ENCODE measurements around the gene GORASP1. TPM values are rescaled to one million over a fixed set of nuclear protein-coding genes. Genes with fewer than 3 reads are reported as not detected.

Gene GORASP1
- total RNA-seq, 1 donor from 2014 or later, result 45.6 TPM

- Histone ChIP-seq H3K9me3 (ENCODE audit: insufficient read depth, low read depth, low read length) (no peaks in the 10 kb centered on the region), H3K4me3 (ENCODE audit: insufficient read depth, low read depth, low read length) (no peak overlapping the region), H3K79me2 (ENCODE audit: insufficient read depth, low read length) (no peaks in the 10 kb centered on the region), H3K27ac (ENCODE audit: low read depth, low read length) (no peak overlapping the region), H2AFZ (ENCODE audit: low read depth, low read length) (no peak overlapping the region), H3K4me2 (ENCODE audit: low read length) (no peak overlapping the region), H4K20me1 (ENCODE audit: insufficient read depth, low read length) (no peaks in the 10 kb centered on the region), H3K4me1 (ENCODE audit: insufficient read depth, low read length) (peaks cover under 1% of the 10 kb centered on the region), H3K36me3 (ENCODE audit: insufficient read depth, low read length) (no peaks in the 10 kb centered on the region), H3K9ac (ENCODE audit: low read length) (no peak overlapping the region), H3K27me3 (ENCODE audit: insufficient read depth, low read length) (no peaks in the 10 kb centered on the region)
- peaks cover 1% of the 10 kb centered on the region for H3K9me3 Mint-ChIP-seq (ENCODE audit: unreplicated experiment)
- TF ChIP-seq EZH2 (IDR thresholded peaks at IDR 0.05; ENCODE audit: insufficient read depth, low read length), result no peak
- TF ChIP-seq CTCF (IDR thresholded peaks at IDR 0.05; ENCODE audit: insufficient read depth, low read depth, low read length), result no peak
- H3K27me3 Mint-ChIP-seq (ENCODE audit: low read depth, unreplicated experiment), result peaks cover 12% of the 10 kb centered on the region
- H3K4me1 Mint-ChIP-seq (ENCODE audit: low read depth, unreplicated experiment), result no peaks in the 10 kb centered on the region
- FAIRE-seq (no peak), DNase-seq (ENCODE audit: low read depth) (no peak)
- H3K27ac Mint-ChIP-seq (ENCODE audit: unreplicated experiment), result no peak overlapping the region
- peaks cover 7% of the 10 kb centered on the region for H3K36me3 Mint-ChIP-seq (ENCODE audit: low read depth, unreplicated experiment)
- H3K4me3 Mint-ChIP-seq (ENCODE audit: unreplicated experiment), result no peak overlapping the region
Measured at GRCh38 chr3:39113291-39113690, 5.9 kb upstream of the GORASP1 start.

- H3K9me3 Mint-ChIP-seq (ENCODE audit: unreplicated experiment), result peaks cover 1% of the 10 kb centered on the region
- H3K4me1 Mint-ChIP-seq (ENCODE audit: low read depth, unreplicated experiment), result no peaks in the 10 kb centered on the region
- Histone ChIP-seq H3K4me2 (ENCODE audit: low read length) (no peak overlapping the region), H3K79me2 (ENCODE audit: insufficient read depth, low read length) (no peaks in the 10 kb centered on the region), H3K36me3 (ENCODE audit: insufficient read depth, low read length) (no peaks in the 10 kb centered on the region), H3K9ac (ENCODE audit: low read length) (no peak overlapping the region), H3K27me3 (ENCODE audit: insufficient read depth, low read length) (no peaks in the 10 kb centered on the region), H3K9me3 (ENCODE audit: insufficient read depth, low read depth, low read length) (no peaks in the 10 kb centered on the region), H3K27ac (ENCODE audit: low read depth, low read length) (no peak overlapping the region), H3K4me1 (ENCODE audit: insufficient read depth, low read length) (peaks cover 6% of the 10 kb centered on the region), H3K4me3 (ENCODE audit: insufficient read depth, low read depth, low read length) (no peak overlapping the region), H4K20me1 (ENCODE audit: insufficient read depth, low read length) (no peaks in the 10 kb centered on the region), H2AFZ (ENCODE audit: low read depth, low read length) (no peak overlapping the region)
- H3K27ac Mint-ChIP-seq (ENCODE audit: unreplicated experiment), result no peak overlapping the region
- H3K36me3 Mint-ChIP-seq (ENCODE audit: low read depth, unreplicated experiment), result peaks cover 7% of the 10 kb centered on the region
- DNase-seq (ENCODE audit: low read depth) (no peak), FAIRE-seq (no peak)
- H3K4me3 Mint-ChIP-seq (ENCODE audit: unreplicated experiment), result no peak overlapping the region
- TF ChIP-seq EZH2 (IDR thresholded peaks at IDR 0.05; ENCODE audit: insufficient read depth, low read length), result no peak
- no peak for TF ChIP-seq CTCF (IDR thresholded peaks at IDR 0.05; ENCODE audit: insufficient read depth, low read depth, low read length)
- H3K27me3 Mint-ChIP-seq (ENCODE audit: low read depth, unreplicated experiment), result peaks cover 10% of the 10 kb centered on the region
Measured at GRCh38 chr3:39112535-39112934, 5.1 kb upstream of the GORASP1 start.

- no peaks in the 10 kb centered on the region for H3K27me3 ChIP-seq (ENCODE audit: insufficient read depth, low read length)
- Mint-ChIP-seq H3K4me3 (ENCODE audit: unreplicated experiment) (no peak overlapping the region), H3K9me3 (ENCODE audit: unreplicated experiment) (peaks cover 1% of the 10 kb centered on the region), H3K27ac (ENCODE audit: unreplicated experiment) (no peak overlapping the region), H3K36me3 (ENCODE audit: low read depth, unreplicated experiment) (peaks cover 7% of the 10 kb centered on the region), H3K4me1 (ENCODE audit: low read depth, unreplicated experiment) (no peaks in the 10 kb centered on the region), H3K27me3 (ENCODE audit: low read depth, unreplicated experiment) (peaks cover 9% of the 10 kb centered on the region)
- DNase-seq (ENCODE audit: low read depth) (no peak), FAIRE-seq (no peak)
- no peak for TF ChIP-seq EZH2 (IDR thresholded peaks at IDR 0.05; ENCODE audit: insufficient read depth, low read length)
- no peak for TF ChIP-seq CTCF (IDR thresholded peaks at IDR 0.05; ENCODE audit: insufficient read depth, low read depth, low read length)
- H3K4me2 ChIP-seq (ENCODE audit: low read length), result no peak overlapping the region
- no peak overlapping the region for H3K9ac ChIP-seq (ENCODE audit: low read length)
- no peaks in the 10 kb centered on the region for H3K36me3 ChIP-seq (ENCODE audit: insufficient read depth, low read length)
- H3K9me3 ChIP-seq (ENCODE audit: insufficient read depth, low read depth, low read length), result no peaks in the 10 kb centered on the region
- H3K79me2 ChIP-seq (ENCODE audit: insufficient read depth, low read length), result peaks cover 2% of the 10 kb centered on the region
- no peaks in the 10 kb centered on the region for H4K20me1 ChIP-seq (ENCODE audit: insufficient read depth, low read length)
- no peak overlapping the region for H3K4me3 ChIP-seq (ENCODE audit: insufficient read depth, low read depth, low read length)
- H3K4me1 ChIP-seq (ENCODE audit: insufficient read depth, low read length), result peaks cover 6% of the 10 kb centered on the region
- no peak overlapping the region for H3K27ac ChIP-seq (ENCODE audit: low read depth, low read length)
- no peak overlapping the region for H2AFZ ChIP-seq (ENCODE audit: low read depth, low read length)
Measured at GRCh38 chr3:39112113-39112512, 4.7 kb upstream of the GORASP1 start.

All from astrocyte (in vitro differentiated cells and primary cell).